AG09319 (cell line): Measurements from ENCODE around the gene FAM240A.

ENCODE experiments used
- DNase-seq: peaks from one replicate; pipeline ENCODE4 v3.0.0-alpha.2; 2010; ENCODE audit warnings: low read depth; ENCODE audit errors: extremely low read depth
- CTCF ChIP-seq: IDR thresholded peaks from 2 replicates; pipeline ENCODE4 v1.5.1; 2011; ENCODE audit warnings: low read depth, mild to moderate bottlenecking, inconsistent platforms, low read length, moderate library complexity

Gene FAM240A

GRCh38 chr3:46664971-46665762 is 52.8 kb downstream of the FAM240A start:
- DNase-seq: no peak
- no peak for TF ChIP-seq CTCF

- no peak for DNase-seq
- TF ChIP-seq CTCF: no peak
Measured at GRCh38 chr3:46665763-46666452, 53.6 kb downstream of the FAM240A start.

GRCh38 chr3:46666453-46666845 is 54.1 kb downstream of the FAM240A start:
- DNase-seq: no peak
- no peak for TF ChIP-seq CTCF

DNA sequence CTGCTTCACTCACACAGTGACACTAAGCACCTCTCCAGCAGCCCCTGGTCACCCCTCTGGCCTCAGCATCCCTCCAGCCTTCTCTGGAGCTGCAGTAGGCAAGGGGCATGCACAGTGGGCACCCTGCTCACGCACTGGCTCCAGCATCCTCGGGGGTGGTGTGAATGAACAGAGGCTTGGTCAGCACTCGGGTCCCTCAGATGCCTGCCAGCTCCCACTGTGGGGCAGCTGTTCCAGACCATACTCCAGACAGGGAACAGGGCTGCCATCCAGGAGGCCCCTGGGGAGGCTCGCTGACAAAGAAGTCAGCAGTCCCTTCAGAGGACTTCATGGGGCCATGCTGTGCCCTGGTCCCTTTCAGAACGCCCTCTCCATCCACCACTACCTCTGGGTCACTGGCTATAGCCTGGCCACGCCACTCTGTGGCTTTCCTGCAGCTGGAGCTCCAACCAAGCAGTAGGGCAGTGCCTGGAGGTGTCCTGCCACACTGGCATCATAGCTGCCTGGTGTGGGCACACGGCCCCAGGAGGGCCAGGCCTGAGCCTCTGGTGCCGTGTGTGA is 54.8 kb downstream of the FAM240A start:
- no peak for DNase-seq
- TF ChIP-seq CTCF: no peak

DNA sequence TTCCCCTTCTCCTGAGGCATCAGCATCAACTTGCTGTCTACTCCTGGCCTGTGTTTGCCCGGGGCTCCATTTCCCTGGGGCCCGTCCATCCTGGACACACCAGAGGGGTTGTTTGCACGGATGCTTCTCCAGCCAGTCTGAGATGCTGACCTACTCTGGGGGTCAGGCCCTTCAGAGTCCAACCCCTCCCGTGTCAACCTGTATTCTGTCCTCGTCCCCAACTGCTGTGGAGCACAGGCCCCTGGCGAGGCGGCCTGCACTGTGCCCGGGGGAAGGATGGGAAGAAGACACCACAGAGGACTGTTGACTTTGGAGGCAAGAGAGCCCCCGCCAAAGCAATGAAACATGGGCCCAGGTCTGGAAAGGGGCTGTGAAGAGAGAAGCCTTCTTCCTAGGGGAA is 55.3 kb downstream of the FAM240A start:
- TF ChIP-seq CTCF: no peak
- no peak for DNase-seq

GRCh38 chr3:46668116-46668515 is 55.8 kb downstream of the FAM240A start:
- DNase-seq: no peak
- TF ChIP-seq CTCF: no peak

DNA sequence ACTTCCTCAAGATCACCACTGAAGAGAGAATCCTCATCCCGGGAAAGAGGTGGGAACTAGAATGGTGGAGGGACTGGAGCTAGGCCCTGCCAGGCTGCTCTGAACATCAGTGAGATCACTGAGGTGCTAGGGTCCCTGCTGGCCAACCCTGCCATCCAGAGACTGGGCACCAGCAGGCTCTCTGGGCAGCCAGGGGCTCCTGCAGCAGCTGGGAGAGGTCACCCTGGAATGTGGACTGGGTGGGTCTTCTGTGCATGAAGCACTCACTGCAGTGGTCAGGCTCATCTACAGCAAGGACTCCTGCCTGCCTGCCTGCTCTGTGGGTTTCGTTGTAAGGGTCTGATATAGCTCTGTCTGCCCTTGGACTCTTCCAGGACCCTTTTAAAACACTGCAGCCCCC is 56.3 kb downstream of the FAM240A start:
- TF ChIP-seq CTCF: no peak
- DNase-seq: no peak
